ENCODE measurements around the gene CCNJL.

The CCNJL gene

DNA sequence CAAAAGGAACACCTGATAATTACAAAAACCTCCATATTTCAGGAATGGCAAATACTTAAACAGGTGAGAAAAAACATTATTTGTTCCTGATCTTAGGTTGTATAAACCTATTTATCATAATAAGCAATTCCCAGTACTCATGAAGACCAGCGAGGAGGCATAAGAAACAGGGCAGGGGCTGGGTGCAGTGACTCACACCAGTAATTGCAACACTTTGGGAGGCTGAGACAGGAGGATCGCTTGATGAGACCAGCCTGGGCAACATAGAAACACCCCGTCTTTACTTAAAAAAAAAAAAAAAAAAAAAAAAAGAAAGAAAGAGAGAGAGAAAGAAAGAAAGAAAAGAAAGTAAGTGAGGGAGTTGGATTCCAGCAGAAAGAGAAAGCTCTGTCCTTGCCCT lies 21.6 kb downstream of the CCNJL start:
- TF ChIP-seq, protein P1, sequence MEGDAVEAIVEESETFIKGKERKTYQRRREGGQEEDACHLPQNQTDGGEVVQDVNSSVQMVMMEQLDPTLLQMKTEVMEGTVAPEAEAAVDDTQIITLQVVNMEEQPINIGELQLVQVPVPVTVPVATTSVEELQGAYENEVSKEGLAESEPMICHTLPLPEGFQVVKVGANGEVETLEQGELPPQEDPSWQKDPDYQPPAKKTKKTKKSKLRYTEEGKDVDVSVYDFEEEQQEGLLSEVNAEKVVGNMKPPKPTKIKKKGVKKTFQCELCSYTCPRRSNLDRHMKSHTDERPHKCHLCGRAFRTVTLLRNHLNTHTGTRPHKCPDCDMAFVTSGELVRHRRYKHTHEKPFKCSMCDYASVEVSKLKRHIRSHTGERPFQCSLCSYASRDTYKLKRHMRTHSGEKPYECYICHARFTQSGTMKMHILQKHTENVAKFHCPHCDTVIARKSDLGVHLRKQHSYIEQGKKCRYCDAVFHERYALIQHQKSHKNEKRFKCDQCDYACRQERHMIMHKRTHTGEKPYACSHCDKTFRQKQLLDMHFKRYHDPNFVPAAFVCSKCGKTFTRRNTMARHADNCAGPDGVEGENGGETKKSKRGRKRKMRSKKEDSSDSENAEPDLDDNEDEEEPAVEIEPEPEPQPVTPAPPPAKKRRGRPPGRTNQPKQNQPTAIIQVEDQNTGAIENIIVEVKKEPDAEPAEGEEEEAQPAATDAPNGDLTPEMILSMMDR (conservative IDR thresholded peaks at IDR 0.05): no peak

DNA sequence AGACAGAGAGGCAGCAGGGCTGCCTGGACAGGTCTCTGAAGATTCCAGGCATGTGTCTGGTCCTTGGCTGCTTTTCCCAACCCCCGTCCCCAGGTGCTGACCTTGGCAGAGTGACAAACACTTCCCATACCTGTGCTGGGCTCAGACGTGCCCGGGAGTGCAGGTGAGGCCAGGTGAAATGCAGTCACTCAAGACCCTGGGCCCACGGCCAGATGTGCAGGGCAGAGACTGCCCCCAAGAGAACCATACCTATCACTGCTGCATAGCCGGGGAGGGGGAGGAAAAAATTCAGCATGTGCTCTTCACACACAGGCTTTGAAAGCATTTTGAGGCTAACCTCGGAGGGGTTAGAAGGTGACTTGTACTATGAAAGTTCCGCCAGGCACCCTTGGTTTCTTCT lies 22.6 kb downstream of the CCNJL start:
- peak overlapping the region; percentile 33; the same call in 1 of the 2 replicates for H3K27ac ChIP-seq
- TF ChIP-seq, protein P1 (conservative IDR thresholded peaks at IDR 0.05): no peak

More for the DNA sequence above, 21.6 kb downstream of the CCNJL start:
- no peak overlapping the region for H3K27ac ChIP-seq

DNA sequence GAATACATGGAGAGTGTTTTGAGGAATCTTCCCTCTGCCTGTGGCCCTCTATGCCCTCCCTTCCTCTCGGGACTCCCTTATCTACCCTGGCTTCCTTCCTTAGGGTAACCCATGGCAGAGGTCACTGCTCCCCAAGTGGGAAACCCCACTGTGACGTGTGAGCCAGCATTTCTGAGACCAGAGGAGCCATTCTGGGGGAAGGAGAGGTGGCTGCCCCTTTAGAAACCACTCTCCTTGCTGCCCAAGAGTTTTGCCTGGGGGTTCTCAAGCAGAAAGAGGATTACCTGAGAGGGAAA lies 23.1 kb downstream of the CCNJL start:
- TF ChIP-seq, protein P1 (conservative IDR thresholded peaks at IDR 0.05): no peak
- H3K27ac ChIP-seq: peak overlapping the region; percentile 33; the same call in 1 of the 2 replicates

DNA sequence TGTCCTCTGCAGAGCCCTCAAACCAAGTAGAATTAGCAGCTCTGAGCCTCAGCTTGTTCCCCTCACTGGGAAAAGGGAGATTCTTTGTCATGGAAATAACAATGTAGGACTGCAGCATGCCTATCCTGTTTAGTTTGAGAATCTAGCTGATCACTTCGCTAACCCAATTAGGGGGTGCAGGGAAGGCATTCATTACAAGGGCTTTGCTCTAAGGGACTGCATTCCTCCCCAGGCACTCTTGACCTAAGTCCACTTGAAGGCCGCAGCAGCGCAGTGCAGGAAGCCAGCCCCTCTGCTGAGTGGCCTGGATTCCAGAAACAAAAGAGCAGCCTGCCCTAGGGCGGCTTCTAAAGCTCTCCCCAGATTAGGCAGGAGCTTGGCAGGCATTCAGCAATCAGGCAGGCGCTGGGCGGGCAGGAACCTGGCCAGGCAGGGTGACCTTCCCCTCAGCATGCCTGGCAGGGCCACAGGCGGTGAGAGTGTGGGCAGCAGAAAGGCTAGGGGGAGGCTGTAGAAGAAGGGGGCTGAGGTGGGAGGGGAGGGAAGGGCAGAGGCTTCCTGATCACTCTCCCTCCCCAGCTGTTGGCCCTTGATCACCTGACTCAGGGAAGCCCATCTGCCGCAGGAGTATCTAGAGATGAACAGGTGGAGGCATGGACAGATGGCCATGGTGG lies 24.8 kb downstream of the CCNJL start:
- TF ChIP-seq, protein P1 (conservative IDR thresholded peaks at IDR 0.05): no peak
- H3K27ac ChIP-seq: no peak overlapping the region

DNA sequence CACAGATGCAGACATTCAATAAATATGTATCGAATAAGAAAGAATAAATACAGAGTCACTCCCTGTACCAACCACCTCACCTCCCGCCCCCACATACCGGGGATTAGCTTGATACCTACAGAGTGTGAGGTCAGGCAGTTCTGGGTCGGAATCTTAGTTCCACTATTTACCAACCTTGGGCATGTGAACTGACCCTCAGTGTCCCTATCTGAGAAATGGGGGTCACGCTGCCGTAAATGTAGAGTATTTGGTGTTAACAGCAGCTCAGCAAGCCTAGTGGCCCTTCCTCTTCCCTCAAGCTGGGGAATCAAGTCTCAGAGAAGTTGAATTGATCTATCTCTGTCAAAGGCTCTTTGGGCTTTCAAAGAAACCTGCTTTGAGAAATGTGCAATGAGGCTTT lies 25.4 kb downstream of the CCNJL start:
- TF ChIP-seq, protein P1 (conservative IDR thresholded peaks at IDR 0.05): no peak
- no peak overlapping the region for H3K27ac ChIP-seq

DNA sequence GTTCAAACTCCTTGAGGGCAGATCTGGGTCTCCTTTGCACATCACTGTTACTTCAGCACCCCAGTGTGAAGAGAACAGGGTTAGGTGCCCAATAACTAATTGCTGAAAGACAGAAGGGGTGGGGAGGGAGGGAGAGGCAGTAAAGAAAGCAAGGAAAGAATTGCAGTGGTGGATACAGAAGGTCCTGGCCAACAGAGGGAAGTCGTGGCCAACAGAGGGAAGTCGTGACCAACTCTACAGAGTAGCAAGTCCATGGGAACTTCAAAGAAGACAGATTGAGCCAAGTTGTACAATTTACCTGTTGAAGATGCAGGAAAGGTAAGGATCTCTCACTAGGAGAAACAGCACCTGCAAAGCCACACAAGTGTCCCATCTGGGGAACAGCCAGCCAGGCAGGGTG lies 27.0 kb downstream of the CCNJL start:
- TF ChIP-seq, protein P1 (conservative IDR thresholded peaks at IDR 0.05): no peak
- H3K27ac ChIP-seq: no peak overlapping the region

DNA sequence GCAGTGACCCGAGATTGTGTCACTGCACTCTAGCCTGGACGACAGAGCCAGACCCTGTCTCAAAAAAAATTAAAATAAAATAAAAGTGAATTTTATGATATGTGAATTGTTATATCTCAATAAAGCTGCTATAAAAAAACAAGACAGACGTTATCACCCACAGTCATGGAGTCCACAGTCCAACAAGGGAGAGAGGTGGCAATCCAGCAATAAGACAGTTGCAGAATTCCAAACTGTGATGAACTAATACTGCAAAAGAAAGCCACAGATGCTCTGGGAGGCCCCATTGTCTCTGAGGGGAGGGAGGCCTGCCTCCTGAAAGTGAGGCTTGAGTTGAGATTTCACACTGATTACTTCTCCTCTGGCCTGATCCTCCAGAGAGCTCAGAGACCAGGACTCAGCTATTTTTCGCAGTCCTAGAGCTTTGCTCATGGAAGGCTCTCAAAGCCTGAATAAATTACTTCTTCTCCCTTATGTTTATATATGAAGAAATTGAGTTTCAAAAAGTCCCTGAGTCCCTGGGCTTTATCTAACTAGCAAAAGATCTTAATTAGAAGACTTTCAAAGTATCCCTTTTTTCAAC lies 28.0 kb downstream of the CCNJL start:
- H3K27ac ChIP-seq: no peak overlapping the region
- TF ChIP-seq, protein P1 (conservative IDR thresholded peaks at IDR 0.05): no peak

Data from VCaP (cell line).